ENCODE data around the gene ASCC1. TPM values are rescaled to one million over a fixed set of nuclear protein-coding genes. Genes with fewer than 3 reads are reported as not detected.

The ASCC1 gene
- polyA plus RNA-seq, 1 donor (not counting 4 experiments of a cell fraction or from before 2014, with no cell fraction given), result 32.9 TPM

- DNase-seq (ENCODE audit: low read depth, low spot score) (no peak), FAIRE-seq (no peak)
- Histone ChIP-seq H3K9me1 (ENCODE audit: control insufficient read depth, extremely low read depth, insufficient read depth, low read length) (no peaks in the 10 kb centered on the region), H2AFZ (ENCODE audit: control insufficient read depth, low read length) (no peak overlapping the region), H4K20me1 (ENCODE audit: control insufficient read depth, extremely low read depth, insufficient read depth, low read length) (no peaks in the 10 kb centered on the region), H3K4me3 (ENCODE audit: control insufficient read depth in 2 of 3, extremely low read depth in 1 of 3, insufficient read depth in 2 of 3, low read depth in 1 of 3, low read length in 3 of 3) (no peak overlapping the region), H3K27ac (ENCODE audit: control insufficient read depth, insufficient read depth, low read length) (no peak overlapping the region), H3K4me2 (ENCODE audit: control insufficient read depth, extremely low read depth, insufficient read depth, low read depth, low read length) (no peak overlapping the region), H3K27me3 (ENCODE audit: control insufficient read depth, extremely low read depth, insufficient read depth, low read length) (no peaks in the 10 kb centered on the region), H3K4me1 (ENCODE audit: control insufficient read depth, extremely low read depth, insufficient read depth, low read length) (peaks cover under 1% of the 10 kb centered on the region), H3K9ac (ENCODE audit: control insufficient read depth, extremely low read depth, insufficient read depth, low read length) (no peak overlapping the region), H3K79me2 (ENCODE audit: control insufficient read depth, insufficient read depth, low read length) (no peaks in the 10 kb centered on the region), H3K36me3 (ENCODE audit: control insufficient read depth in 2 of 2, extremely low read depth in 1 of 2, insufficient read depth in 2 of 2, low read length in 2 of 2) (no peaks in the 10 kb centered on the region), H3K9me3 (ENCODE audit: control insufficient read depth, low read depth, low read length) (no peaks in the 10 kb centered on the region)
- dilution Hi-C loops (cut with MboI; ENCODE audit: extremely low pct_ligation_motif_present, low sequenced_read_pairs), result no loop called here
- TF ChIP-seq EZH2 (IDR thresholded peaks at IDR 0.05; ENCODE audit: low read length), result no peak
- TF ChIP-seq CTCF (optimal IDR thresholded peaks at IDR 0.05 in 1 of 3, IDR thresholded peaks at IDR 0.05 in 1 of 3, conservative IDR thresholded peaks at IDR 0.05 in 1 of 3; ENCODE audit: extremely low read depth in 1 of 3, insufficient read depth in 2 of 3, low read length in 3 of 3), result no peak
Measured at GRCh38 chr10:72114706-72115450, 101.2 kb downstream of the ASCC1 start.

GRCh38 chr10:72110673-72111401, 105.2 kb downstream of the ASCC1 start:
- FAIRE-seq, result no peak
- dilution Hi-C loops (cut with MboI; ENCODE audit: extremely low pct_ligation_motif_present, low sequenced_read_pairs), result no loop called here
- TF ChIP-seq CTCF (optimal IDR thresholded peaks at IDR 0.05 in 1 of 3, IDR thresholded peaks at IDR 0.05 in 1 of 3, conservative IDR thresholded peaks at IDR 0.05 in 1 of 3; ENCODE audit: extremely low read depth in 1 of 3, insufficient read depth in 2 of 3, low read length in 3 of 3) (no peak), EZH2 (IDR thresholded peaks at IDR 0.05; ENCODE audit: low read length) (no peak)

More at GRCh38 chr10:72110673-72111401, 105.2 kb downstream of the ASCC1 start:
- DNase-seq (ENCODE audit: low read depth, low spot score), result no peak
- Histone ChIP-seq H3K9ac (ENCODE audit: control insufficient read depth, extremely low read depth, insufficient read depth, low read length) (no peak overlapping the region), H3K4me1 (ENCODE audit: control insufficient read depth, extremely low read depth, insufficient read depth, low read length) (peaks cover 29% of the 10 kb centered on the region), H3K9me1 (ENCODE audit: control insufficient read depth, extremely low read depth, insufficient read depth, low read length) (no peaks in the 10 kb centered on the region), H3K36me3 (ENCODE audit: control insufficient read depth in 2 of 2, extremely low read depth in 1 of 2, insufficient read depth in 2 of 2, low read length in 2 of 2) (no peaks in the 10 kb centered on the region), H3K27ac (ENCODE audit: control insufficient read depth, insufficient read depth, low read length) (no peak overlapping the region), H3K27me3 (ENCODE audit: control insufficient read depth, extremely low read depth, insufficient read depth, low read length) (no peaks in the 10 kb centered on the region), H3K9me3 (ENCODE audit: control insufficient read depth, low read depth, low read length) (no peaks in the 10 kb centered on the region), H2AFZ (ENCODE audit: control insufficient read depth, low read length) (no peak overlapping the region), H3K4me3 (ENCODE audit: control insufficient read depth in 2 of 3, extremely low read depth in 1 of 3, insufficient read depth in 2 of 3, low read depth in 1 of 3, low read length in 3 of 3) (no peak overlapping the region), H3K4me2 (ENCODE audit: control insufficient read depth, extremely low read depth, insufficient read depth, low read depth, low read length) (no peak overlapping the region), H4K20me1 (ENCODE audit: control insufficient read depth, extremely low read depth, insufficient read depth, low read length) (no peaks in the 10 kb centered on the region), H3K79me2 (ENCODE audit: control insufficient read depth, insufficient read depth, low read length) (no peaks in the 10 kb centered on the region)

Data from keratinocyte (primary cell).